ENCODE data around the gene CRYBG1.

GRCh38 chr6:106421496-106421895 is 61.0 kb downstream of the CRYBG1 start:
- TF ChIP-seq, protein P1, sequence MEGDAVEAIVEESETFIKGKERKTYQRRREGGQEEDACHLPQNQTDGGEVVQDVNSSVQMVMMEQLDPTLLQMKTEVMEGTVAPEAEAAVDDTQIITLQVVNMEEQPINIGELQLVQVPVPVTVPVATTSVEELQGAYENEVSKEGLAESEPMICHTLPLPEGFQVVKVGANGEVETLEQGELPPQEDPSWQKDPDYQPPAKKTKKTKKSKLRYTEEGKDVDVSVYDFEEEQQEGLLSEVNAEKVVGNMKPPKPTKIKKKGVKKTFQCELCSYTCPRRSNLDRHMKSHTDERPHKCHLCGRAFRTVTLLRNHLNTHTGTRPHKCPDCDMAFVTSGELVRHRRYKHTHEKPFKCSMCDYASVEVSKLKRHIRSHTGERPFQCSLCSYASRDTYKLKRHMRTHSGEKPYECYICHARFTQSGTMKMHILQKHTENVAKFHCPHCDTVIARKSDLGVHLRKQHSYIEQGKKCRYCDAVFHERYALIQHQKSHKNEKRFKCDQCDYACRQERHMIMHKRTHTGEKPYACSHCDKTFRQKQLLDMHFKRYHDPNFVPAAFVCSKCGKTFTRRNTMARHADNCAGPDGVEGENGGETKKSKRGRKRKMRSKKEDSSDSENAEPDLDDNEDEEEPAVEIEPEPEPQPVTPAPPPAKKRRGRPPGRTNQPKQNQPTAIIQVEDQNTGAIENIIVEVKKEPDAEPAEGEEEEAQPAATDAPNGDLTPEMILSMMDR (conservative IDR thresholded peaks at IDR 0.05; ENCODE audit: low read length) = no peak
- no peak for TF ChIP-seq EZH2phosphoT487 (IDR thresholded peaks at IDR 0.05; ENCODE audit: borderline replicate concordance)

Measured in Loucy (cell line).